GM13977 (cell line): ENCODE results near the gene CLNK.

ENCODE experiments used
- DNase-seq: peaks from one replicate; pipeline ENCODE4 v3.0.0; 2012; ENCODE audit warnings: low spot score
- in situ Hi-C: fragments of 300-500 bp; cut with MboI; formaldehyde crosslinking; loops from one replicate; pipeline ENCODE4 v1.12.0; 2022; ENCODE audit warnings: low sequenced_read_pairs, low pct_unique_long_range_greater_than_20kb, mixed read lengths, inconsistent platforms; ENCODE audit not compliant: unreplicated experiment
- TF ChIP-seq, protein P1 (sequence below): IDR thresholded peaks from 2 replicates; pipeline ENCODE4 v1.5.1; 2012; ENCODE audit warnings: mild to moderate bottlenecking, control low read depth; ENCODE audit not compliant: insufficient read depth; ENCODE audit errors: extremely low read depth, missing control alignments

The CLNK gene, protein sequence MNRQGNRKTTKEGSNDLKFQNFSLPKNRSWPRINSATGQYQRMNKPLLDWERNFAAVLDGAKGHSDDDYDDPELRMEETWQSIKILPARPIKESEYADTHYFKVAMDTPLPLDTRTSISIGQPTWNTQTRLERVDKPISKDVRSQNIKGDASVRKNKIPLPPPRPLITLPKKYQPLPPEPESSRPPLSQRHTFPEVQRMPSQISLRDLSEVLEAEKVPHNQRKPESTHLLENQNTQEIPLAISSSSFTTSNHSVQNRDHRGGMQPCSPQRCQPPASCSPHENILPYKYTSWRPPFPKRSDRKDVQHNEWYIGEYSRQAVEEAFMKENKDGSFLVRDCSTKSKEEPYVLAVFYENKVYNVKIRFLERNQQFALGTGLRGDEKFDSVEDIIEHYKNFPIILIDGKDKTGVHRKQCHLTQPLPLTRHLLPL

DNA sequence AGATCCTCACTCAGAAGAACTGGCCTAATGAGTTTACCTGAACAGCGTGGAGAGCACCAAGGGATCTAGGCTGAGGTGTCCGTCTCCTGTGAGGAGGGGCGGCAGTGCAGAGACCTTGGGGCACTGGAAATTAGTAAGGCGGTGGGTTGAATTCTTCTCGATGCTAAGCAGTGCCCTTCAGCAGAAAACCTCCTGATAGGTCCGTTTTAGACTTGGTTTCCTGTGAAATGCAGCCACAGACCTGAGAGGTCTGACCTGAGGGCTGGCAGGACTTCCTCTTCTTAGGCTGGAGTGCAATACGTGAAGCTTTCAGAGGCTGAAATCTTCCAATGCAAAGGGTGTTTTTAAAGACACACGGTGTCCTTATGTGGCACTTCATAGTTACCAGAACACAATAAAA, at the start of gene CLNK:
TSS of gene CLNK (minus strand) at position 138 of the 400 bp plus-strand sequence. CDS start 16,899 bp downstream, outside the sequence.
- no peak for DNase-seq
- in situ Hi-C loops: no loop called here
- TF ChIP-seq, protein P1, sequence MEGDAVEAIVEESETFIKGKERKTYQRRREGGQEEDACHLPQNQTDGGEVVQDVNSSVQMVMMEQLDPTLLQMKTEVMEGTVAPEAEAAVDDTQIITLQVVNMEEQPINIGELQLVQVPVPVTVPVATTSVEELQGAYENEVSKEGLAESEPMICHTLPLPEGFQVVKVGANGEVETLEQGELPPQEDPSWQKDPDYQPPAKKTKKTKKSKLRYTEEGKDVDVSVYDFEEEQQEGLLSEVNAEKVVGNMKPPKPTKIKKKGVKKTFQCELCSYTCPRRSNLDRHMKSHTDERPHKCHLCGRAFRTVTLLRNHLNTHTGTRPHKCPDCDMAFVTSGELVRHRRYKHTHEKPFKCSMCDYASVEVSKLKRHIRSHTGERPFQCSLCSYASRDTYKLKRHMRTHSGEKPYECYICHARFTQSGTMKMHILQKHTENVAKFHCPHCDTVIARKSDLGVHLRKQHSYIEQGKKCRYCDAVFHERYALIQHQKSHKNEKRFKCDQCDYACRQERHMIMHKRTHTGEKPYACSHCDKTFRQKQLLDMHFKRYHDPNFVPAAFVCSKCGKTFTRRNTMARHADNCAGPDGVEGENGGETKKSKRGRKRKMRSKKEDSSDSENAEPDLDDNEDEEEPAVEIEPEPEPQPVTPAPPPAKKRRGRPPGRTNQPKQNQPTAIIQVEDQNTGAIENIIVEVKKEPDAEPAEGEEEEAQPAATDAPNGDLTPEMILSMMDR: no peak

DNA sequence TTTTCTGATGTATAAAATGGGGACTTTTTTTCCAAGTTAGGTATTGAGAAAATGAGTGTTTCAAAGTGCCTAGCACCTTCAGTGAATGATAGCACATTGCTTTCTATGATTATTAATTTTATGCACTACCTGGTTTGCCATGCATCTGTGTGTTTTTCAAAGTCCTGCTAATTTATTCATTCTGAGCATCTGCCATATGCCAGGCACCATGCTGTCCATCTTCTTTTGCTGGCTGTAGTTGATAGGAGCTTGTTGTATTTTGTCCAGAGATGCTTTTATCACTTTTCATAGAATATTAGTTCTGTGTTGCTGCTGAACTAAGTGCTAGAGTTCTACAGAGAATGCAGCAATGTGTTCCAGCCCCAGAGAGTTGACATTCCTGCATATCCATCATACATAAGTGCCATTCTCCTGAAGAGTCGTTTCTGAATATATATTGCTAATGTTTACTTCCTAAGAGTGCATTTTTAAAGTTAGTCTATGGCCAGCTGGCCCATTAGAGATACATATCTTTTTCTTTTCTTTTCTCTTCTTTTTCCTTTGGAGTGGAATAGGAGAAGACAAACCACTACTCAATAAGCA, 49.0 kb upstream of the CLNK start:
- in situ Hi-C loops: loop anchor here (25.0 kb wide), 1 partner anchor 679 kb away; no protein-coding TSS in a partner anchor
- DNase-seq: no peak

DNA sequence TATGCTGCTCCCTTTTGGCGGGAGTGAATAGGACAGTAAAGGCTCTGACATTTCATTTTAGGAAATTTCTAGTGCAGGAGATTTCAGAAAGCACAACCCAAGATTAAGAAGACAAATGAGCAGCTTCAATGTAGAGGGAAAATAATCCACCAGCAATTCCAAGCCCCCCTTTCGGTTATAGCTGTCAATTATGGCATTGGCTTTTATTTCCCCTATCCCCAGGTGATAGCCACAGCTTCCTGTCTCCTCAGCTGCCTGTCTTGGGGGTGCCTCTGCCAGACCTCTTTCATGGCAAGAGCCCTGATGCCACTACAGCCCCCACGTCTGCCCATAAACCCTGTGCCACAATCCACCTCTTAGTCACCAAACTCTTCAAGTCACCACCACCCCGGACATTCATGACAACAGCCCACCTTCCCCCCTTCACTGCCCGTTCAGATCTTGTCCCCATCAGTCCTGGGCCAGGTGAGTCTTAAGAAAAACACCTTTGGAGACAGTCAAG, 48.4 kb upstream of the CLNK start:
- TF ChIP-seq, protein P1: no peak
- no peak for DNase-seq
- in situ Hi-C loops: loop anchor here (25.0 kb wide), 1 partner anchor 679 kb away; no protein-coding TSS in a partner anchor

More for the DNA sequence above, 49.0 kb upstream of the CLNK start:
- TF ChIP-seq, protein P1: no peak

DNA sequence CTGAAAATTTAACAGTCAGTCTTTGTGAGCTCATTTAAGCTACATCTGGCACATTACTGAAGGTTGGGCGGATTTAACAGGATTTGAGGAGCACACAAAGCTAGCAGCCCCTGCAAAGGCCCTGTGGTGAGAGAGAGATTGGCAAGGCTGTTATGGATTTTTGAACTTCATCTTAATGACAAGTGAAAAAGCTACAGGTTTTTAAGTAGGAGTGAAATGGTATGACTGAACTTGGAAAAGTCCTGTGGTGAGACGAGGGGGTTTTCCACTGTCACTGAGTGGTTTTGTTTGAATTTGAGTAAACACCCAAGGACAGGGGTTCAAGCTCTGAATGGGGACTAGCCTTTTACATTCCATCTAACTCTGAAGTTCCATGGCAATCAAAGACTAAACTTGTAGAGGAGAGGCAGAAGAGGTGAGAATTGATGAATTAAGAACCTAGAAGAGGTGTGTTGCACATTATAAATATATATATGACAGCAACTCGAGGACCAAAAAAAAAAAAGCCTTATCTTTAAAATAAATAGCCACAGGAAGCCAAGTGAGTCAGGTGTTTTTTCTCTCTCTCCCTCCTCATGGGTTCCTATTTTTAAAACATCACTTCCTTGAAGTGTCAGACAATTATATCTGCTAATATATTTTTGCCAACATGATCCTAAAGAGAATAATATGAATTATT, 47.8 kb upstream of the CLNK start:
- TF ChIP-seq, protein P1: no peak
- DNase-seq: no peak
- in situ Hi-C loops: loop anchor here (25.0 kb wide), 1 partner anchor 680 kb away; no protein-coding TSS in a partner anchor

DNA sequence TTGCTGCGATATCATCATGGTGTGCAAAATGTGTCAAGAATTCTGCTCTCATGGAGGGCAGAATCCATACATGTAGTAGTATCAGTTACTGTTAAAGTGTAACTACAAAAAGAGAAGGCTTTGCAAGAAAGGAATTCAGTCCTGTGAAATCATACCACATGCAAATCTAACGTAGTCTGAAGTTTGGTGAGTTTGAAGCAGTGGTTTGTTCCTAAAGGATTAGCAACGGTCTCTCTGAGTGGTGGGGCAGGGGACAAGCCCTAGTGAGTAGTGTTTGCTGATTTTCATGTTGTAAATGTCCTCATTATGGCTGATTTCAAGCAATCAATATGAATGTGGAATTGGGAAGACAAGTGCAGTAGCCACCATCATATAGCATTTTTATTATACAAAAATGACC, 47.1 kb upstream of the CLNK start:
- DNase-seq: no peak
- TF ChIP-seq, protein P1: no peak
- in situ Hi-C loops: loop anchor here (25.0 kb wide), 1 partner anchor 681 kb away; no protein-coding TSS in a partner anchor

DNA sequence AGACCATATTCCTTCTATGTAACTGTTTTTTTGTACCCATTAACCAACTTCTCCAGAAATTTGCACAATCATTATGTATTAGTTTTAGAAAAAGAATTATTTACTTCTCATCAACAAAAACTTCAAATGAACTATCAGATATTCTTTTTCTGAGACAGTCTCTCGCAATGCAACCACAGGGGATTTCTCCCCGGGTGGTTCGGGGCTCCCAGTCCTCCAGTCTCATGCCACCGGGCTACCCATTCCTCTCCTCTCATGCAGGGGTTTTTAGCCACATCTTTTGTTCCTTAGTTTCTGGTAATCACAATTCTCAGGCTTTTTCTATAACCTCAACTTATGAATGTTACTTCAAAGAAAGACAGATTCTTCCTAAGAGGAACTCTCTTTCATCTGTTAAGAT, 46.6 kb upstream of the CLNK start:
- TF ChIP-seq, protein P1: no peak
- in situ Hi-C loops: loop anchor here (25.0 kb wide), 1 partner anchor 681 kb away; no protein-coding TSS in a partner anchor
- no peak for DNase-seq
